HL-60 (cell line): ENCODE measurements around the gene SMCO3.

ENCODE experiments used
- POLR2AphosphoS5 ChIP-seq: IDR thresholded peaks from 2 replicates; pipeline ENCODE4 v1.6.1; 2012; ENCODE audit warnings: low read depth
- TF ChIP-seq, protein P1 (sequence below): IDR thresholded peaks from one replicate; pipeline ENCODE4 v1.5.1; 2011; ENCODE audit warnings: low read length, control low read depth, inconsistent platforms; ENCODE audit not compliant: insufficient read depth
- TF ChIP-seq, protein P2 (sequence below): IDR thresholded peaks from 2 replicates; pipeline ENCODE4 v1.6.1; 2012; ENCODE audit warnings: low read depth; ENCODE audit not compliant: insufficient replicate concordance

DNA sequence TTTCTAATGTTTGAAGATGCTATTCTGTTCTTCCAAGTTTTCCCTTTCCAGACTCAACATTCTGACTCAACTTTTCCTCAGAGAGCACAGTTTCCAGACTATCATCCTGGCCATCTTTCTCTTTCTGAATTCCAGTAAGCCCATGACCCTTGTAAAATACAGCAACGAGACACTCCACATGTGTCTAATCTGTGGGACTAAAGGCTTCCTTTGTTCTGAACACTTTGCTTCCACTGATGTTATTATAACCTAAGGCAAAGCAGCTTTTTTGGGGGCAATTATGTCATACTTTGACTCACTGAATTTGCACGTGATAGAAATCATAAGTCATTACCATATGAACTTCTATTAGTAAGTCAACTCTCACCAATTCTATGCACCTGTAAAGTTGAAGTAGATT lies 35.7 kb upstream of the SMCO3 start:
- TF ChIP-seq, protein P1, sequence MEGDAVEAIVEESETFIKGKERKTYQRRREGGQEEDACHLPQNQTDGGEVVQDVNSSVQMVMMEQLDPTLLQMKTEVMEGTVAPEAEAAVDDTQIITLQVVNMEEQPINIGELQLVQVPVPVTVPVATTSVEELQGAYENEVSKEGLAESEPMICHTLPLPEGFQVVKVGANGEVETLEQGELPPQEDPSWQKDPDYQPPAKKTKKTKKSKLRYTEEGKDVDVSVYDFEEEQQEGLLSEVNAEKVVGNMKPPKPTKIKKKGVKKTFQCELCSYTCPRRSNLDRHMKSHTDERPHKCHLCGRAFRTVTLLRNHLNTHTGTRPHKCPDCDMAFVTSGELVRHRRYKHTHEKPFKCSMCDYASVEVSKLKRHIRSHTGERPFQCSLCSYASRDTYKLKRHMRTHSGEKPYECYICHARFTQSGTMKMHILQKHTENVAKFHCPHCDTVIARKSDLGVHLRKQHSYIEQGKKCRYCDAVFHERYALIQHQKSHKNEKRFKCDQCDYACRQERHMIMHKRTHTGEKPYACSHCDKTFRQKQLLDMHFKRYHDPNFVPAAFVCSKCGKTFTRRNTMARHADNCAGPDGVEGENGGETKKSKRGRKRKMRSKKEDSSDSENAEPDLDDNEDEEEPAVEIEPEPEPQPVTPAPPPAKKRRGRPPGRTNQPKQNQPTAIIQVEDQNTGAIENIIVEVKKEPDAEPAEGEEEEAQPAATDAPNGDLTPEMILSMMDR: no peak
- no peak for TF ChIP-seq POLR2AphosphoS5
- TF ChIP-seq, protein P2, sequence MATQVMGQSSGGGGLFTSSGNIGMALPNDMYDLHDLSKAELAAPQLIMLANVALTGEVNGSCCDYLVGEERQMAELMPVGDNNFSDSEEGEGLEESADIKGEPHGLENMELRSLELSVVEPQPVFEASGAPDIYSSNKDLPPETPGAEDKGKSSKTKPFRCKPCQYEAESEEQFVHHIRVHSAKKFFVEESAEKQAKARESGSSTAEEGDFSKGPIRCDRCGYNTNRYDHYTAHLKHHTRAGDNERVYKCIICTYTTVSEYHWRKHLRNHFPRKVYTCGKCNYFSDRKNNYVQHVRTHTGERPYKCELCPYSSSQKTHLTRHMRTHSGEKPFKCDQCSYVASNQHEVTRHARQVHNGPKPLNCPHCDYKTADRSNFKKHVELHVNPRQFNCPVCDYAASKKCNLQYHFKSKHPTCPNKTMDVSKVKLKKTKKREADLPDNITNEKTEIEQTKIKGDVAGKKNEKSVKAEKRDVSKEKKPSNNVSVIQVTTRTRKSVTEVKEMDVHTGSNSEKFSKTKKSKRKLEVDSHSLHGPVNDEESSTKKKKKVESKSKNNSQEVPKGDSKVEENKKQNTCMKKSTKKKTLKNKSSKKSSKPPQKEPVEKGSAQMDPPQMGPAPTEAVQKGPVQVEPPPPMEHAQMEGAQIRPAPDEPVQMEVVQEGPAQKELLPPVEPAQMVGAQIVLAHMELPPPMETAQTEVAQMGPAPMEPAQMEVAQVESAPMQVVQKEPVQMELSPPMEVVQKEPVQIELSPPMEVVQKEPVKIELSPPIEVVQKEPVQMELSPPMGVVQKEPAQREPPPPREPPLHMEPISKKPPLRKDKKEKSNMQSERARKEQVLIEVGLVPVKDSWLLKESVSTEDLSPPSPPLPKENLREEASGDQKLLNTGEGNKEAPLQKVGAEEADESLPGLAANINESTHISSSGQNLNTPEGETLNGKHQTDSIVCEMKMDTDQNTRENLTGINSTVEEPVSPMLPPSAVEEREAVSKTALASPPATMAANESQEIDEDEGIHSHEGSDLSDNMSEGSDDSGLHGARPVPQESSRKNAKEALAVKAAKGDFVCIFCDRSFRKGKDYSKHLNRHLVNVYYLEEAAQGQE: no peak
